HG02798 (cell line): ENCODE data around the gene TRRAP.
"Not testable (repeated sequence)": the region's sequence is repeated elsewhere in the genome, so short reads cannot be mapped to it uniquely, and the experiment has no call there.

Experiments used
- ATAC-seq: cut with Tn5 transposase; IDR thresholded peaks from one replicate; pipeline ENCODE4 v1.9.1; 2021; ENCODE audit warnings: mild to moderate bottlenecking; ENCODE audit not compliant: unreplicated experiment, poor library complexity

TRRAP gene

DNA sequence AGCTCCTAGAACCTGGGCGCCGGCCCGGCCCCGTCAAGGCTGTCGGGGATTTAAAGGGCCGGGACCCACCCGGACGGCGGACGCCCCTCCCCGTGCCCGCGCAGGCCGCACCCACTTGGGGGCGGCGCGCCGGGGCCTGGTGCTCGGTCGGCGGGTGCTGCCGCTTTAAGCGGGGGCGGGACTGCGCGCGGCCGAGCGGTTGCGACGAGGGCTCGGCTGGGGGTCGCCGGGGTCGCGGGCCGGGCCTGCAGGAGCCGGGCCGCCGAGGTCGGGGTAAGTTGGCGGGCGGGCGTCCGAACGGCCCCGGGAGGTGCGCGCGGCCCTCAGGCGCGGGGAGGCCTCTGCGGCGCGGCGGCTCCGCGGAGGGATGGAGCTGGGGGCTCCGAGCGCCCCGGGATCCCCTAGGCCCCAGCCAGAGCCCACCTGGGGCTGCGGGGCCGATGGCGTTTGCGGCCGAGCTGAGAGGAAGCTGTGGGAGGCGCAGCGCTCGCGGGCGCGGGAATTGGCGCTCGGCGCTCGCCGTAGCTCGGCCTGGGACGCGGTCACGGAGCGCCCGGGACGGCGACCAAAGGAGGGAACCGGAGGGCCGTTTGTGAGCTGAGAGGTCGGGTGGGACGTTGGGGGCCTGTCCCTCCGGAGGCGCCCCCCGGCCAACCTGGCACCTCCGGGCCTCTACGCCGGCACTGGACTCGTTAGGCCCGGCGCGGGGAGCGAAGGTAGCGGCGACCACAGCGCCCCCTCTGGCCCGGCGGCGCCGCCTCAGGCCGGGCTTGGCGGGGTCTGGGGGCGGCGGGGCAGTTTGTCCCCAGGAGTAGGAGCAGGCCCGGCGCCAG is at the start of gene TRRAP:
Gene TRRAP (plus strand): TSS at position 168 of the 833 bp plus-strand sequence. CDS start 2,619 bp downstream, outside the sequence.
- ATAC-seq: peak; percentile 78

DNA sequence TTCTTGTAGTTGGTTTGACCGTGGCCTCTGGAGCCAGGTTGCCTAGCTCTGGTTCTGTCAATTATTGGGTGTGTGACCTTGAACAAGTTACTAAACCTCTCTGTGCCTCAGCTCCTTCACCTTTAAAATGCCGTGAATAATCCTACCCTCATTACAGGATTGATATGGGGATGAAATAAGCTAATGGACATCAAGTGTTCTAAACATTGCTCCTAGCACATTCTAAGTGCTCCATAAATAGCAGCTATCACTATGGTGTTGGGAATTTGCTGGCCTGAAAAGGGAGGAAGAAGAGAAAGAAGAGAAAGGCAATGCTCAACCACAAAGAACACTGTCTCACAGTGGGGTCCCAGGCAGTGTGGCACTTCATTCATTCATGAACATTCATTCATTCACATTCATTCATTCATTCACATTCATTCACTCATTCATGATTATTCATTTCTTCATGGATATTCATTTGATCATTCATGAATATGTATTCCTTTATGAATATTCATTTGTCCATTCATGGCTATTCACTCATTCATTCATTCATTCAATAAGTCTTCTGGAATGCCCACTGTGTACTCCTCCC is 47.3 kb upstream of the TRRAP start:
- ATAC-seq: no peak

DNA sequence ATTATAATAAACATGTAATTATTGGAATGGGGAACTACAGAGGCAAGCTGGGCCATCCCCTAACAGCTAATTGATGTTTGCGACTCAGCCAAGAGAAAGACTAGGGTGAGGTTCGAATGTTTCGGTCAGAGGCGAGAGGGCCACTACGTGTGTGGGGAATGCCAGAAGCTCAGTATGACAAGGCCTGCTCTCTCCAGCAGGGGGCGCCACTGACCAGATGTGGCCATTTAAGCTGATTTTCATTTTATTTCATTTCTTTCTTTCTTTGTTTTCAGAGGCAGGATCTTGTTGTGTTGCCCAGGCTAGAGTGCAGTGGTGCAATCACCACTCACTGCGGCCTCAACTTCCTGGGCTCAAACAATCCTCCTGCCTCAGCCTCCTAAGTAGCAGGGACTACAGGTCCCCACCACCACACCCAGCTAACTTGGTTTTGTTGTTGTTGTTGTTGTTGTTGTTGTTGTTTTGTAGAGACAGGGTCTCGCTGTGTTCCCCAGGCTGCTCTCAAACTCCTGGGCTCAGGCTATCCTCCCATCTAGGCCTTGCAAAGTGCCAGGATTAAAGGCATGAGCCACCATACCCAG is 46.6 kb upstream of the TRRAP start:
- no peak for ATAC-seq

DNA sequence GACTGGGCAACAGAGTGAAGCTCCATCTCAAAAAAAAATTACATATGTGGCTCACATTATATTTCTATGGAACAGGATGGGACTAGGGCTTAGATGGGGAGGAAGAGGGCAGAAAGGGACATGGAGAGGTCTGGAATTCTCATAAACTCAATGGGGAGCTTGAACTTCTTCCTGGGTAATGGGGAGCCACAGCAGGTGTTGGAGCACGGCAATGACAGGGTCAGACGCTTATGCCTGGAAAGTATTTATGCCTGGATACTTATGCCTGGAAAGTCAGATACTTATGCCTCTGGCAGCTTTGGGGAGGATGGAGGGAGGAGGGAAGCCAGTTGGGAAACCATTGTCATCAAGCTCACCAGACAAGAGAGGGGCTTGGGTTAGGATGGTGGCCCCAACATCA is 45.3 kb upstream of the TRRAP start:
- ATAC-seq: no peak

DNA sequence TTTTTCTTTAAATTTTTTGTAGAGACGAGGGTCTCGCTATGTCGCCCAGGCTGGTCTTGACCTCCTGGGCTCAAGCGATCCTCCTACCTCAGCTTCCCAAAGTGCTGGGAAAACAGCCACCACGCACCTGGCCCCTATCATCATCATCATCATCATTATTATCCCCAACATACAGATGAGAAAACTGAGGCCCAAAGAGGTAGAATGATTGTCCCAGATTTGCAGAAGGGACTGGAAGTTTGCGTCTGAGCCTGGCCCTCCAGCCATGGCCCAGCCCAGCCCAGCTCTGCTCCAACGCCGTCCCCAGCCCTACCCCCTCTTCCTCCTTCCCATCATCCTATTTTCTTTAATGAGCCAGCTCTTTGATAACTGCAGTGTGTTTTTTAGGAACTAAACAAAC is 43.4 kb upstream of the TRRAP start:
- no peak for ATAC-seq

DNA sequence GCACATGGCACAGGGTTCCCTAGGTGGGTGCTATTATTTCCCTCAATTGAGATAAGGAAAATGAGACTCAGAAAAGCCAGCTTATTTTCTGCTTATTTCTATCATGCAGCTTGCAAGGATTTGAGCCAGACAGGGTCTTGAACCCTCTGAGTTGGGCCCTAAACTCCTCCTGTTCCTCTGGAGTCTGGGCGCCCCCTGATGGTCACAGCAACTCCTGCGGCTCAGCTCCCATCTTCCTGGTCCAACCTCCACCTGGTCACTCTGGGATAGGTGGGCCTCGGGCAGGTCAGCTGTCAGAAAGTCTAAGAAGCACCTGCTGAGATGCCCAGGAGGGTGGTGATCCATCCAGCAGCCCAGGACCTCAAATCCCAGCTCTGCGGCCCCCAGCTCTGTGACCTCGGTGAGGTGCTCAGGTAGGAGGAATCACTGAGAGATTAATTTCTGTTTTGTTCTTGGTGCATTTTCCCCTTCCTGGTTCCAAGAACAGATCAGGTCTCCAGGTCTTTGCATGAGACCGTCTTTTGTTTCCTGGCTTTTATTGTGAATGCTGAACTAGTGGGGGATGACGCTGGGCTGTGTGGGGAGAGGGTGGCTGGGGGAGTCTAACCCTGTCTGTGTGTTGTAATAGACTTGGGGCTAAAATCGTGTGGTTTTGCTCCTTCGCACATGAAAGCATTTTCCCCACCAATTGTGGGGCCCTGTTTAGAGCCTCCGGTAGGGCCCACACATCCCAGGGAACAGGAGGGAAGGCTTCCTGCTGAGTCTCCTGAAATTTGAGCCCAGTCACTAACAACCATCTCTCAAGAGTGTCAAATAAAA is 41.3 kb upstream of the TRRAP start:
- no peak for ATAC-seq

DNA sequence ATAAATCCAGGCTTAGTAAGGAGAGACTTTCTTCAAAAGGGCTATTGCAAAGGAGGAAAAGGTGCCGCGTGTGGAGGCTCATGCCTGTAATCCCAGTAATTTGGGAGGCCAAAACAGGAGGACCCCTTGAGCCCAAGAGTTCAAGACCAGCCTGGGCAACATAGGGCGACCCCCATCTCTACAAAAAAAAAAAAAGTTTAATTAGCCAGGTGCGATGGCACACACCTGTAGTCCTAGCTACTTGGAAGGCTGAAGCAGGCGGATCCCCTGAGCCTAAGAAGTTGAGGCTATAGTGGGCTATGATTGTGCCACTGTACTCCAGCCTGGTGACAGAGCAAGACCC is 40.7 kb upstream of the TRRAP start:
- ATAC-seq: no peak

DNA sequence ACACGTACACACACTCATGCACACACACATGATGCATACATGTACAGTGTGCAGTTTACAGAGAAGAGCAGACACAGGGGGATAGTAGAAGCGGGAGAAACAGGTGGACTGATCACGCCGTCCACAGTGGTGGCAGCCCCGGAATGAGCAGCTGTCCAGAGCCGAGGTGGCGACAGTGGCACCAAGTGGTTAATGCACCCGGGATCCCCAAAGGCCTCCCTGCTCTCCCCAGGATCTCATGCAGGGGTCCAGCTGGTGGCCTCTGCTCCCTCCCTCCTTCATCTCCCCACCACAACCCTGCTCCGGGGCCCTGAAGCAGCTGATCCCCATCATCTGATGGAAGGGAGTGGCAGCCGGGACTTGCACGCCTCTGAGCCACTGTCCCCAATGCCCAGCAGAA is 38.2 kb upstream of the TRRAP start:
- no peak for ATAC-seq

DNA sequence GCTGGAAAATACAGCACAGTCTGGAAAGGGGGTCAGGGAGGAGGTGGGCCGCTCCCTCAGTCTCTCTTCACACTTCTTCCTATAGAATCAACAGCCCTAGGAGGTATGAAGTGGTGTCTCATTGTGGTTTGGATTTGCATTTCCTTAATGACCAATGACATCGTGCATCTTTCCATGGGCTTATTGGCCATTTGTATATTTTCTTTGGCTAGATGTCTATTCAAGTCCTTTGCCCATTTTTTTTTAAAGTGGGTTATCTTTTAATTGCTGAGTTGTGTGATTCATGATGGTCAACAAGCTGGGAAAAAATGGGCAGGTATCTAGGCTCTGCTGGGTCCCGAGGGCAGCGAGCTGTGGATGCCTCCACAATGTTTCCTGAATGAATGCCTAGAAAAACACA is 37.6 kb upstream of the TRRAP start:
- no peak for ATAC-seq

DNA sequence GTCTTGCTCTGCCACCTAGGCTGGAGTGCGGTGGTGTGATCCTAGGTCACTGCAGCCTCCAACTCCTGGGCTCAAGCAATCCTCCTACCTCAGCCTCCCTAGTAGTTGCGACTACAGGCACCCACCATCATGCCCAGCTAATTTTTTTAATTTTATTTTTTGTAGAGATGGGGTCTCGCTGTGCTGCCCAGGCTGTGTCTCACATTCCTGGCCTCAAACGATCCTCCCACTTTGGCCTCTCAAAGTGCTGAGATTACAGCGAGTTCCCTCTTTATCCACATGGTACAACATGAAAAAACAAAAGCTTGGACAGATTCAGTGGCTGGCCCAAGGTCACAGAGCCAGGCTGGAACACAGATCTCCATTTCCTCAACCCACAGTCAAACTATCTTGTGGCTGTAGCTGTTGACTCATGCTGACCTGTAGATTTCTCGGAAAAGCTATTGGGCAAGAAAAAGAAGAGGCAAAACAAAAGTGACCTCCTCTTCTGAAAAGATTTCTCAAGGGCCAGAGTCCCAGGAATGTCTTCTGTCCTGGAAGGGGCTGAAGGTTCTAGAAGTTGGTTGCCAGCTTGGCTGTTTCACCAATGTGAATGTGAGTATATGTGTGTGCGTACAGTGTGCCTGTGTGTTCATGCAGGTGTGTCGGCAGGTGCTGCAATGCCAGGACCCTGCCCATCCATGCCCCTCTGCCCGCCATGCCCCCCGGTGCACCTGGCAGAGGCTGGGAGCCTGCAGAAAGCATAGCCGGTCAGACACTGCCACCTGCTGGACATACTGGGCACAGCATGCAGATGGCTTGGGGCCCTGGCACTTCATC is 36.9 kb upstream of the TRRAP start:
- ATAC-seq: peak; percentile 66

DNA sequence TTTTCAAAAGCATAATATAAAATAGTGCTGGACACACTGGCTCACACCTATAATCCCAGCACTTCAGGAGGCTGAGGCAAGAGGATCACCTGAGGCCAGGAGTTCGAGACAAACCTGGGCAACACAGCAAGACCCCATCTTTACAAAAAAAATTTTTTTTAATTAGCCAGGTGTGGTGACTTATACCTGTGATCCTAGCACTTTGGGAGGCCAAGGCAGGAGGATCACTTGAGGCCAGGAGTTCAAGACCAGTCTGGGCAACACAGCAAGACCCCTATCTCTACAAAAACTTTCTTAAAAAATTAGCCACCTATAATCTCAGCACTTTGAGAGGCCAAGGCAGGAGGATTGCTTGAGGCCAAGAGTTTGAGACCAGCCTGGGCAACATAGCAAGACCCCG is 35.8 kb upstream of the TRRAP start:
- not testable (repeated sequence) for ATAC-seq

DNA sequence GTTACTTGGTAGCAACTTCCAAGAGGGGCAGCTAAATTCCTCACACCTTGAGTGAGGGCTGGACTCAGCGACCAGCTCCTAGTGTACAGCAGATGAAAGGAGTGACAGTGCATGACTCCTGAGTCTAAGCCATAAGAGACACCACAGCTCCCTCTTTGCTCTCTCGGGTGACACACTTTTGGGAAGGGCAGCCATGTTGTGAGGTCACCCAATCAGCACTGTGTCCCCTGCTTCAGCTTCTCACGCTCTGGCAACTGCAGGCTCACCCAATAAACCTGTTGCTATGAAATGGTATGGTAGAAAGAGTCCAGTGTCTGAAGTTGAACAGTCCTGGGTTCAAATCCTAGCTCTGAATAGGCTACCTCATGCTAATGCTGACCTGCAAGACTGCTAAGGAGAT is 29.4 kb upstream of the TRRAP start:
- ATAC-seq: no peak

DNA sequence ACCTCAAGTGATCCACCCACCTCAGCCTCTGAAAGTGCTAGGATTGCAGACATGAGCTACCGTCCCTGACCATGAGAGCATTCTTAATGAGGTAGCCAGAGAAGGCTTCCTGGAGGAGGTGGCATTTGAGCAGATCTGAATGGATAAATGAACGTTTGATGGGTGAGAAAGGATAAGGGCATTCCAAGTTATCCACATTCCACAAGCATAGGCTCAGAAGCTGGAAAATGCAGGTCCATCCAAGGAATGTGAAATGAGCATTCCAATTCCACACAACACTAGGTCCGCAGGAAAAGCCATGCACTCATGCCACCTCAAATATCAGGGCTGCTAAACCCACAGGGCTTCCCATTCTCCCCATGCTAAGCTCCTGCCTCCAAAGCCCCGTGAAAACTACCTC is 25.5 kb upstream of the TRRAP start:
- ATAC-seq: no peak

DNA sequence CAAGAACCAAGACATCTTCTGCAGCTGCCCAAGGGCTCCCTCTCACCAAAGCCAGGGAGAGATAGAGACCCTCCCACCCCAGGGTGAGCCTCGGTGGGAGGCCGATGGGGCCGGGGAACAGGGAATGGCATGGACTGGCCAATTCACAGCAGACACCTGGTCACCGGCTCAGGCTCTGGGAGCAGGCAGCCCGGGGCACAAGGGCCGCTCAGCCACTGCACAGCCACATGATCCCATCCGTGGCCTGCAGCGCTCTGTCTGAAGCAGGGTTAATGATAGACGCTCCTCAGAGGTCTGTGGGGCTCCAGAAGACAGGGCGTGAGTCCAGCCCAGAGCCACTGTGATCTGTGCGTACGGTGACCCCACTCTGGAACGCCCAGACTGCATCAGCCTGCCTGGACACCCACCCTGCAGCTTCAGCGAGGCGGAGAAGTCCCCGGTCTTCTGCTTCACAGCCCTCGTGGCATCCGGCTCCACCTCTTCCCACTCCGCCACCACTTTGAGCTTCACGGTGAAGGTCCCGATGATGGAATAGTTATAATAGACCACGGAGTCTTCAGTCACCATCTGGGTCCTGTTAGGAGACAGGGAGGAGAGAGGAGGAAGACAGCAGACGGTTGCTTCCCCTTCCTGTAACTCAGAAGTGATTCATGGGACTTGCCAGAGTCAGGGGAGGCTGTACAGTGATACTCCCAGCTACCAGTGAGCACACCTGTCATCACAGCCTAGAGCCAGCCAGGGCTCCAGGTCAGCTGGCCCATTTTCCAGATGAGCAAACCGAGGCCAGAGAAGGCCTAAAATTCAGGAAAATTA is 22.5 kb upstream of the TRRAP start:
- no peak for ATAC-seq

DNA sequence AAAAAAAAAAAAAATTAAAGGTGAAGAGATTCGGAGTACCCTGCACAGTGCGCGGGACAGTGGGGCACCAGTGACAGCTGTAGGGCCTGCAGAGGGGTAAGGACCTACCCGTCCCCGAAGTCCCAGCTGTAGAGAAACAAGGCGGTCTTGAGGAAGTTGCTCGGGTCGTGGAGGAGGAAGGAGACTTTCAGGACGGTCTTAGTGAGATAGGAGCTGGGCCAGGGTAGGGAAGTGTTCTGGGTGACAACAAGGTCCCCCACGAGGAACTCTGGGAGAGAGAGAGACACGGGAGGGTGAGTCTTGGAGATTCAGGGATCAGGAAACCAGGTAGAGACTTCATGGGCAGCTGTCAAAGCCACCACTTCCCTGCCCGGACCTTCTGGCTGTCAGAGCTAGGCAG is 18.3 kb upstream of the TRRAP start:
- ATAC-seq: no peak

DNA sequence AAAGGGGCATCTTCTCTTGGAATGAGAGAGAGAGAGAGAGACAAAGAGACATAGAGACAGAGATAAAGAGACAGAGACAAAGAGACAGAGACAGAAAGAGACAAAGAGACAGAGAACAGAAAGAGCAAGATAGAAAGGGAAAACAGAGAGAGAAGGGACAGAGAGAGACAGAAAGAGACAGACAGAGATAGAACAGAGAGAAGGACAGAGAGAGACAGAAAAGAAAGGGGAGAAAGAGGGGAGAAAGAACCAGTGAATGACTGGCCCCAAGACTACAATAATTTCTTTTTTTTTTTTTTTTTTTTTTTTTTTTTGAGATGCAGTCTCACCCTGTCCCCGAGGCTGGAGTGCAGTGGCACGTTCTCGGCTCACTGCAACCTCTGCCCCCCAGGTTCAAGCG is 16.1 kb upstream of the TRRAP start:
- no peak for ATAC-seq

DNA sequence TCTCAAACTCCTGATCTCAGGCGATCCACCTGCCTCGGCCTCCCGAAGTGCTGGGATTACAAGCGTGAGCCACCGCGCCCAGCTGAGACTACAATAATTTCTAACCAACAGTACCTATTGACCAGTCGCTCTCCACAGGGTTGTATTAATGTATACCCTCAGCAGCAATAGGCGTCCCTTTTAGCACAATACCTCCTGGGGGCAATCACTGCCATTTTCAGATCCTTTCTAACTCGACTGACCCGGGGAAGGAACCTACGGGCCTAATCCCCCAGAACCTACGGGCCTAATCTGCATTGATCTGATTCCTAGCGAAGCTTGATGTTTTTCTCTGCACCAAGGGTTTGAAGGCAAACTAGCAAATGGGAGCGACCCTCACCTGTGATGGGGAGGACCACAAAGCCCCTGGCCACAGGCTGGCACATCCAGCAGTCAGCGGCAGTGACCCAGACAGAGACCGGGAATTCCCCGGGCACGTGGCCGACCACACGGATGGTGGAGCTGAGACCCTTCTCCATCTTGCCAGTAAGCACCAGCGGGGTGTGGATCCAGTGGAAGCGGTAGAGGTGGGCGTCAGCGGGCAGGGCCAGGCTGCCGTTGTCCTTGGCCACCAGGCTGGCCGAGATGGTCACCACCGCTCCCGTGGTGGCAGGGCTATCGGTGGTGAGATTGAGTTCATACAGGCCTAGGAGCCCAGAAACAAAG is 15.5 kb upstream of the TRRAP start:
- no peak for ATAC-seq

DNA sequence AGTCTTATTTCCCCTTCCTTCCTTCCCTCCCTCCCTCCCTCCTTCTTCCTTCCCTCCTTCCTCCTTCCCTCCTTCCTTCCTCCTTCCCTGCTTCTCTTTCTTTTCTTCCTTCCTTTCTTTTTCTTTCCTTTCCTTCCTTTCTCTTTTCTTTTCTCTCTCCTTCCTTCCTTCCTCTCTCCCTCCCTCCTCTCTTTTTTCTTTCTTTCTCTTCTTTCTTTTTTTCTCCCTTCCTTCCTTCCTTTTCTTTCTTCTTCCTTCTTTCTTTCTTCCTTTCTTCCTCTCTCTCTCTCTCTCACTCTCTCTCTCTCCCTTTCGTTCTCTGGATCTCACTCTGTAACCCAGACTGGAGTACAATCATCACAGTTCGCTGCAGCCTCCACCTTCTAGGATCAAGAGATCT is 14.7 kb upstream of the TRRAP start:
- ATAC-seq: no peak
